ENCODE results near the gene AMMECR1.

DNA sequence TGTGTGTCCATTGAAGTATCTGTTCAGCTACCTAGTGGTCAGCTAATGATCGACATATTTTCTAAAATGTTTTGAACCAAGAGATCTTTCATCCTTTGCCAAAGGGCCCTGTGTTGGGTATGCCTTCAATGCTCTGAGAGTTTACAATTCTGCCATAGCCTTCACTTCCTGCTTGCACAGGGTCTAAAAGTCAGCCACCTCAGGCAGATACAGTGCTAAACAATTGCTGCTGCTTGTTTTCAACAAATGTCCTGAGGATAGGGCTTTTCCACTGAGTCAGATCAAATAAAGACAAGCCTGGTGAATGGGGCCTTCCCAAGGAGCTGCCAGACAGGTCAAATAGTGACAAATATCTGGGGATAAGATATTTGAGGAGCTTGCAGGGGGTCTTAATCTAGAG is 16.7 kb downstream of the AMMECR1 start:
- TF ChIP-seq, protein P1, sequence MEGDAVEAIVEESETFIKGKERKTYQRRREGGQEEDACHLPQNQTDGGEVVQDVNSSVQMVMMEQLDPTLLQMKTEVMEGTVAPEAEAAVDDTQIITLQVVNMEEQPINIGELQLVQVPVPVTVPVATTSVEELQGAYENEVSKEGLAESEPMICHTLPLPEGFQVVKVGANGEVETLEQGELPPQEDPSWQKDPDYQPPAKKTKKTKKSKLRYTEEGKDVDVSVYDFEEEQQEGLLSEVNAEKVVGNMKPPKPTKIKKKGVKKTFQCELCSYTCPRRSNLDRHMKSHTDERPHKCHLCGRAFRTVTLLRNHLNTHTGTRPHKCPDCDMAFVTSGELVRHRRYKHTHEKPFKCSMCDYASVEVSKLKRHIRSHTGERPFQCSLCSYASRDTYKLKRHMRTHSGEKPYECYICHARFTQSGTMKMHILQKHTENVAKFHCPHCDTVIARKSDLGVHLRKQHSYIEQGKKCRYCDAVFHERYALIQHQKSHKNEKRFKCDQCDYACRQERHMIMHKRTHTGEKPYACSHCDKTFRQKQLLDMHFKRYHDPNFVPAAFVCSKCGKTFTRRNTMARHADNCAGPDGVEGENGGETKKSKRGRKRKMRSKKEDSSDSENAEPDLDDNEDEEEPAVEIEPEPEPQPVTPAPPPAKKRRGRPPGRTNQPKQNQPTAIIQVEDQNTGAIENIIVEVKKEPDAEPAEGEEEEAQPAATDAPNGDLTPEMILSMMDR (IDR thresholded peaks at IDR 0.05), result no peak
- no peak for TF ChIP-seq POLR2A (IDR thresholded peaks at IDR 0.05)

Data from uterus (tissue), 2 donors.